A549 (cell line): ENCODE results near the gene BRD1. TPM values are rescaled to one million over a fixed set of nuclear protein-coding genes. Genes with fewer than 3 reads are reported as not detected.

Source experiments
- ATAC-seq, 2 experiments: fragments of 200-7000 bp in 1 of 2; fragments of >200 bp in 1 of 2; cut with Nextera tagmentation in 1 of 2; cut with Tn5 transposase in 1 of 2; 3 replicates each; pipeline versions ENCODE4 v1.8.0 to v1.9.1; 2018 to 2020; ENCODE audit warnings: mild to moderate bottlenecking in 1 of 2, moderate library complexity in 1 of 2
- CTCF ChIA-PET: fragments of 300-600 bp; sonication (Branson Sonifier 250); formaldehyde crosslinking; extraction: SDS; loops from one replicate; lab custom pipeline; 2021; ENCODE audit warnings: antibody characterized with exemption, inconsistent platforms; lab: Yijun Ruan, JAX
- POLR2A ChIA-PET: fragments of 350-600 bp; formaldehyde crosslinking; extraction: SDS; loops from one replicate; lab custom pipeline; 2021; ENCODE audit warnings: antibody characterized with exemption, inconsistent platforms; lab: Yijun Ruan, JAX
- DNase-seq, 2 experiments: peaks; one replicate each; pipeline versions ENCODE4 v3.0.0 to v3.0.0-alpha.2; 2011 to 2016; ENCODE audit warnings: low read depth in 1 of 2, low spot score in 1 of 2
- FAIRE-seq: peaks from 2 replicates; lab custom pipeline; 2011; peaks lifted over from hg19 to GRCh38; lab: Jason Lieb, UNC
- H3K27ac ChIP-seq, 2 experiments: fragments of >200 bp; sonication (Bioruptor Twin); formaldehyde crosslinking; 3 replicates each; pipeline ENCODE4 v1.5.1; 2016 to 2017
- H3K4me1 ChIP-seq: fragments of >200 bp; sonication (Bioruptor Twin); formaldehyde crosslinking; 3 replicates; pipeline ENCODE4 v1.6.1; 2016
- H3K4me2 ChIP-seq: fragments of >200 bp; sonication (Bioruptor Twin); formaldehyde crosslinking; 3 replicates; pipeline ENCODE4 v1.6.1; 2016
- H3K4me3 ChIP-seq: fragments of >200 bp; sonication (Bioruptor Twin); formaldehyde crosslinking; 3 replicates; pipeline ENCODE4 v1.5.1; 2016
- H3K9me3 ChIP-seq: fragments of >200 bp; sonication (Bioruptor Twin); formaldehyde crosslinking; 3 replicates; pipeline ENCODE4 v1.6.1; 2016
- BHLHE40 ChIP-seq: IDR thresholded peaks from 2 replicates; pipeline ENCODE4 v1.6.1; 2012; ENCODE audit warnings: low read depth, low read length, inconsistent platforms
- CBX2 ChIP-seq: fragments of 200-600 bp; sonication (generic); IDR thresholded peaks from 2 replicates; pipeline ENCODE4 v1.6.1; 2016; ENCODE audit warnings: low read depth, mild to moderate bottlenecking, borderline replicate concordance
- CBX8 ChIP-seq: fragments of 200-600 bp; sonication (generic); IDR thresholded peaks from 2 replicates; pipeline ENCODE4 v1.6.1; 2016
- CEBPB ChIP-seq, 2 experiments: fragments of >200 bp in 1 of 2; sonication (Bioruptor Twin) in 1 of 2; formaldehyde crosslinking in 1 of 2; IDR thresholded peaks; 2 replicates each; pipeline ENCODE4 v1.6.1; 2012 to 2016
- CHD4 ChIP-seq: fragments of 200-600 bp; sonication (generic); IDR thresholded peaks from 2 replicates; pipeline ENCODE4 v1.6.1; 2016; ENCODE audit warnings: antibody characterized with exemption, mild to moderate bottlenecking, borderline replicate concordance
- ELK1 ChIP-seq: fragments of 150-350 bp; IDR thresholded peaks from 2 replicates; pipeline ENCODE4 v1.6.1; 2014; ENCODE audit warnings: low read depth, mild to moderate bottlenecking, low read length
- EP300 ChIP-seq, 2 experiments: fragments of >200 bp; sonication (Bioruptor Twin); formaldehyde crosslinking; IDR thresholded peaks; 2 replicates in 1 of 2; 3 replicates in 1 of 2; pipeline ENCODE4 v1.6.1; 2016 to 2017
- ESRRA ChIP-seq: fragments of 150-350 bp; IDR thresholded peaks from 2 replicates; pipeline ENCODE4 v1.6.1; 2014; ENCODE audit warnings: mild to moderate bottlenecking, low read length, borderline replicate concordance
- FOSB ChIP-seq: fragments of 250-450 bp; sonication (Bioruptor Pico); IDR thresholded peaks from 2 replicates; pipeline ENCODE4 v1.5.0; 2020; ENCODE audit warnings: mild to moderate bottlenecking, moderate library complexity
- FOSL2 ChIP-seq, 2 experiments: fragments of 450-650 bp in 1 of 2; fragments of >200 bp in 1 of 2; sonication (Bioruptor Twin) in 1 of 2; formaldehyde crosslinking; IDR thresholded peaks; 2 replicates each; pipeline versions ENCODE4 v1.5.0 to v1.6.1; 2016 to 2020; ENCODE audit warnings: mild to moderate bottlenecking in 1 of 2, moderate library complexity in 1 of 2
- HDAC2 ChIP-seq: fragments of 200-600 bp; sonication (generic); IDR thresholded peaks from 2 replicates; pipeline ENCODE4 v1.6.1; 2016
- HES2 ChIP-seq: fragments of >200 bp; sonication (Bioruptor Twin); formaldehyde crosslinking; IDR thresholded peaks from 2 replicates; pipeline ENCODE4 v1.6.1; 2016
- HEYL ChIP-seq: fragments of 250-450 bp; sonication (Bioruptor Pico); IDR thresholded peaks from 2 replicates; pipeline ENCODE4 v1.8.0; 2021; ENCODE audit warnings: mild to moderate bottlenecking, moderate library complexity
- HMGXB4 ChIP-seq: fragments of 250-450 bp; sonication (Bioruptor Pico); IDR thresholded peaks from 2 replicates; pipeline ENCODE4 v1.5.0; 2021; ENCODE audit warnings: mild to moderate bottlenecking, moderate library complexity, borderline replicate concordance
- HOXA7 ChIP-seq: fragments of 250-450 bp; sonication (Bioruptor Pico); IDR thresholded peaks from 2 replicates; pipeline ENCODE4 v1.5.0; 2020; ENCODE audit warnings: mild to moderate bottlenecking, moderate library complexity
- HOXB13 ChIP-seq: fragments of 250-450 bp; sonication (Bioruptor Pico); IDR thresholded peaks from 2 replicates; pipeline ENCODE4 v1.5.0; 2020; ENCODE audit warnings: low read depth, mild to moderate bottlenecking, moderate library complexity
- HOXB5 ChIP-seq: fragments of 250-450 bp; sonication (Bioruptor Pico); IDR thresholded peaks from 2 replicates; pipeline ENCODE4 v1.5.0; 2020; ENCODE audit warnings: mild to moderate bottlenecking, moderate library complexity
- MAFK ChIP-seq: fragments of 450-650 bp; IDR thresholded peaks from 2 replicates; pipeline ENCODE4 v1.6.1; 2014; ENCODE audit not compliant: partially characterized antibody
- MAX ChIP-seq: IDR thresholded peaks from 2 replicates; pipeline ENCODE4 v1.6.1; 2012
- MAZ ChIP-seq: fragments of 150-350 bp; IDR thresholded peaks from 2 replicates; pipeline ENCODE4 v1.6.1; 2014; ENCODE audit warnings: antibody characterized with exemption, low read depth, low read length, borderline replicate concordance
- MYC ChIP-seq: IDR thresholded peaks from 2 replicates; pipeline ENCODE4 v1.6.1; 2012; ENCODE audit warnings: mild to moderate bottlenecking, inconsistent platforms, low read length, improper control_type of control experiment, borderline replicate concordance
- NPAS2 ChIP-seq: fragments of 250-450 bp; sonication (Bioruptor Pico); IDR thresholded peaks from 2 replicates; pipeline ENCODE4 v1.8.0; 2022; ENCODE audit warnings: mild to moderate bottlenecking, moderate library complexity, borderline replicate concordance
- PBX3 ChIP-seq: IDR thresholded peaks from 2 replicates; pipeline ENCODE4 v1.6.1; 2012
- PHF8 ChIP-seq: fragments of 200-600 bp; sonication (generic); IDR thresholded peaks from 2 replicates; pipeline ENCODE4 v1.6.1; 2016; ENCODE audit warnings: low read depth, mild to moderate bottlenecking, antibody characterized with exemption, moderate library complexity, borderline replicate concordance
- POLR2A ChIP-seq: IDR thresholded peaks from 2 replicates; pipeline ENCODE4 v1.6.1; 2012; ENCODE audit warnings: mild to moderate bottlenecking, low read length
- TFCP2L1 ChIP-seq: fragments of 250-450 bp; sonication (Bioruptor Pico); IDR thresholded peaks from 2 replicates; pipeline ENCODE4 v1.5.0; 2021; ENCODE audit warnings: mild to moderate bottlenecking
- TP53 ChIP-seq: fragments of 250-450 bp; sonication (Bioruptor Pico); IDR thresholded peaks from 2 replicates; pipeline ENCODE4 v1.5.0; 2021; ENCODE audit warnings: mild to moderate bottlenecking, moderate library complexity
- ZFP36 ChIP-seq: fragments of 450-650 bp; IDR thresholded peaks from 2 replicates; pipeline ENCODE4 v1.6.1; 2014; ENCODE audit warnings: borderline replicate concordance; ENCODE audit not compliant: partially characterized antibody
- ZNF302 ChIP-seq: fragments of 250-450 bp; sonication (Bioruptor Pico); IDR thresholded peaks from 2 replicates; pipeline ENCODE4 v1.9.0; 2021; ENCODE audit warnings: inconsistent platforms, mild to moderate bottlenecking, moderate library complexity
- ZSCAN20 ChIP-seq: fragments of 250-450 bp; sonication (Bioruptor Pico); IDR thresholded peaks from 2 replicates; pipeline ENCODE4 v1.8.0; 2022; ENCODE audit warnings: mild to moderate bottlenecking, moderate library complexity
- WGBS: methylation state at CpG from one replicate; pipeline ENCODE4 v1.1.6; 2017; ENCODE audit errors: missing lambda C conversion rate; 5-methylcytosine and 5-hydroxymethylcytosine counted together
- polyA plus RNA-seq, 4 experiments: library from polyadenylated mRNA; depleted of rRNA in 3 of 4; stranded (reverse); fragments of >200 nt; fragmentation: RNase III in 1 of 4; extraction: RNeasy Plus Mini Kit Qiagen cat#74134 plus additional on column Dnase treatment in 1 of 4; gene quantifications; 2 replicates in 3 of 4; 3 replicates in 1 of 4; pipeline ENCODE4 v1.2.3, GENCODE V29; 2011 to 2017

BRD1 gene
- polyA plus RNA-seq, 2 of the 4 experiments (the other 2 are of a cell fraction): 3.7 to 11.5 TPM

- no peak for TF ChIP-seq ELK1
- TF ChIP-seq MAZ: no peak
- TF ChIP-seq CHD4: no peak
- TF ChIP-seq FOSB (CRISPR knock-in tag): no peak
- no peak for TF ChIP-seq NPAS2 (CRISPR knock-in tag)
- no peak for TF ChIP-seq HDAC2
- TF ChIP-seq PHF8: no peak
- TF ChIP-seq HEYL (CRISPR knock-in tag): no peak
- no peak for TF ChIP-seq PBX3
- TF ChIP-seq ESRRA: no peak
- no peak for TF ChIP-seq MAX
- TF ChIP-seq POLR2A: no peak
- TF ChIP-seq HOXB5 (CRISPR knock-in tag): no peak
- no peak for TF ChIP-seq MAFK
- no peak for TF ChIP-seq FOSL2 (IDR thresholded peaks at IDR 0.05)
- no peak for TF ChIP-seq FOSL2 (CRISPR knock-in tag; IDR thresholded peaks at IDR 0.05)
- ChIA-PET POLR2A (no interaction called here), CTCF (no interaction called here)
- FAIRE-seq (no peak), DNase-seq (no peak), ATAC-seq (no peak)
- WGBS: 93% methylated on average over 8 of the region's 8 CpGs
- Histone ChIP-seq H3K4me2 (no peak overlapping the region), H3K4me1 (no peaks in the 10 kb centered on the region), H3K27ac (no peak overlapping the region), H3K4me3 (no peak overlapping the region), H3K9me3 (peaks cover 32% of the 10 kb centered on the region)
Measured at GRCh38 chr22:49866646-49867045, 39.0 kb upstream of the BRD1 start.

- ChIA-PET POLR2A (no interaction called here), CTCF (no interaction called here)
- peaks cover 32% of the 10 kb centered on the region for H3K9me3 ChIP-seq
- H3K27ac ChIP-seq: no peak overlapping the region
- no peaks in the 10 kb centered on the region for H3K4me1 ChIP-seq
- TF ChIP-seq MAFK (no peak), FOSL2 (IDR thresholded peaks at IDR 0.05) (no peak), FOSL2 (CRISPR knock-in tag; IDR thresholded peaks at IDR 0.05) (no peak), EP300 (IDR thresholded peaks at IDR 0.05) (no peak), CBX2 (no peak), BHLHE40 (no peak), HOXA7 (no peak), TP53 (CRISPR knock-in tag) (no peak), HOXB13 (CRISPR knock-in tag) (no peak), CBX8 (no peak), TFCP2L1 (CRISPR knock-in tag) (no peak), HES2 (no peak), POLR2A (no peak)
- DNase-seq (no peak), ATAC-seq (no peak), FAIRE-seq (no peak)
- no peak overlapping the region for H3K4me2 ChIP-seq
- no peak overlapping the region for H3K4me3 ChIP-seq
- 96% methylated on average over 2 of the region's 2 CpGs for WGBS
Measured at GRCh38 chr22:49866134-49866533, 38.5 kb upstream of the BRD1 start.

GRCh38 chr22:49865156-49865555 lies 37.5 kb upstream of the BRD1 start:
- WGBS: 92% methylated on average over 17 of the region's 17 CpGs
- Histone ChIP-seq H3K9me3 (peaks cover 32% of the 10 kb centered on the region), H3K4me2 (no peak overlapping the region), H3K4me3 (no peak overlapping the region), H3K4me1 (no peaks in the 10 kb centered on the region), H3K27ac (no peak overlapping the region)
- ChIA-PET POLR2A (no interaction called here), CTCF (no interaction called here)
- no peak for ATAC-seq
- no peak for FAIRE-seq
- no peak for DNase-seq
- TF ChIP-seq CEBPB (IDR thresholded peaks at IDR 0.05): no peak
- no peak for TF ChIP-seq FOSB (CRISPR knock-in tag)
- no peak for TF ChIP-seq MYC
- no peak for TF ChIP-seq ZNF302
- no peak for TF ChIP-seq ESRRA
- no peak for TF ChIP-seq HMGXB4 (CRISPR knock-in tag)
- no peak for TF ChIP-seq ELK1
- TF ChIP-seq HEYL (CRISPR knock-in tag): no peak
- TF ChIP-seq ZSCAN20: no peak
- TF ChIP-seq TFCP2L1 (CRISPR knock-in tag): no peak
- no peak for TF ChIP-seq ZFP36
